ENCODE results near the gene THOC6. TPM values are rescaled to one million over a fixed set of nuclear protein-coding genes. Genes with fewer than 3 reads are reported as not detected.

The THOC6 gene
- total and polyA plus RNA-seq, 2 experiments from 2014 or later, result 71.4 to 90.6 TPM

DNA sequence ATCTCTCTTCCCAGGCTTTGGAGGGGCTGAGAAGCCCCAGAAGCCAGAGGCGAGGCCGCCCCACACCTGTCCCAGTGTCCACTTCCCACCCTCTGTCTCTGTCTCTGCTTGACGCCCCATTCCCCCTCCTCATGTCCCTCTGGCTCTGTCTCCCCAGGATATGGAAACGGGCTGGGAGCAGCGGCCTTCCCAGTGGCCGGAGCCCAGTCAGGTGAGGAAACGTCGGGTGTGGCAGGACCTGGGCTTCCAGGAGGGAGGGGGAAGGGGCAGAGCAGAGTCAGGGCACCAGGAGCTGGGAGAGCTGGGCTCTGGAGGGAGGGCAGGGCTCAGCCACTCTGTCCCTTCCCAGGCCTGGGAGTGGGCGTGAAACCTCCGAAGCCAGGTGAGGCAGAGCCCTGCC is 32.9 kb upstream of the THOC6 start:
- TF ChIP-seq, protein P1, sequence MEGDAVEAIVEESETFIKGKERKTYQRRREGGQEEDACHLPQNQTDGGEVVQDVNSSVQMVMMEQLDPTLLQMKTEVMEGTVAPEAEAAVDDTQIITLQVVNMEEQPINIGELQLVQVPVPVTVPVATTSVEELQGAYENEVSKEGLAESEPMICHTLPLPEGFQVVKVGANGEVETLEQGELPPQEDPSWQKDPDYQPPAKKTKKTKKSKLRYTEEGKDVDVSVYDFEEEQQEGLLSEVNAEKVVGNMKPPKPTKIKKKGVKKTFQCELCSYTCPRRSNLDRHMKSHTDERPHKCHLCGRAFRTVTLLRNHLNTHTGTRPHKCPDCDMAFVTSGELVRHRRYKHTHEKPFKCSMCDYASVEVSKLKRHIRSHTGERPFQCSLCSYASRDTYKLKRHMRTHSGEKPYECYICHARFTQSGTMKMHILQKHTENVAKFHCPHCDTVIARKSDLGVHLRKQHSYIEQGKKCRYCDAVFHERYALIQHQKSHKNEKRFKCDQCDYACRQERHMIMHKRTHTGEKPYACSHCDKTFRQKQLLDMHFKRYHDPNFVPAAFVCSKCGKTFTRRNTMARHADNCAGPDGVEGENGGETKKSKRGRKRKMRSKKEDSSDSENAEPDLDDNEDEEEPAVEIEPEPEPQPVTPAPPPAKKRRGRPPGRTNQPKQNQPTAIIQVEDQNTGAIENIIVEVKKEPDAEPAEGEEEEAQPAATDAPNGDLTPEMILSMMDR (conservative IDR thresholded peaks at IDR 0.05; ENCODE audit: low read depth in 2 of 2), result no peak
- no peak for TF ChIP-seq CREB1 (CRISPR knock-in tag; IDR thresholded peaks at IDR 0.05; ENCODE audit: low read depth)
- no peak for TF ChIP-seq ZNF331 (CRISPR knock-in tag; IDR thresholded peaks at IDR 0.05; ENCODE audit: low read depth)
- no peak for TF ChIP-seq STAT1 (IDR thresholded peaks at IDR 0.05; ENCODE audit: unreplicated experiment)
- TF ChIP-seq NANOG (IDR thresholded peaks at IDR 0.05; ENCODE audit: borderline replicate concordance), result no peak
- no peak for TF ChIP-seq POLR2AphosphoS5 (IDR thresholded peaks at IDR 0.05; ENCODE audit: low read depth)
- no peaks in the 10 kb centered on the region for H3K36me3 ChIP-seq (ENCODE audit: insufficient read depth)
- H3K4me1 ChIP-seq (ENCODE audit: insufficient read depth), result peaks cover 30% of the 10 kb centered on the region
- ATAC-seq (peak; percentile 30), DNase-seq (ENCODE audit: low spot score) (peak; percentile 49)
- Mint-ChIP-seq H3K27ac (no peak overlapping the region), H3K4me3 (no peak overlapping the region), H3K27me3 (ENCODE audit: insufficient read depth, low read depth, poor library complexity) (peaks cover 7% of the 10 kb centered on the region), H3K4me1 (peaks cover 30% of the 10 kb centered on the region), H3K36me3 (ENCODE audit: low read depth) (no peaks in the 10 kb centered on the region), H3K9me3 (no peaks in the 10 kb centered on the region)
- H3K27me3 ChIP-seq (ENCODE audit: insufficient read depth), result no peaks in the 10 kb centered on the region
- peak overlapping the region; percentile 48 for H3K4me2 ChIP-seq
- no peaks in the 10 kb centered on the region for H3F3A ChIP-seq (replicated peaks; ENCODE audit: low read depth)
- no peaks in the 10 kb centered on the region for H4K20me1 ChIP-seq (replicated peaks; ENCODE audit: insufficient read depth)
- H3K9me2 ChIP-seq (ENCODE audit: insufficient read depth), result no peaks in the 10 kb centered on the region
- H3K79me2 ChIP-seq (replicated peaks; ENCODE audit: insufficient read depth), result no peaks in the 10 kb centered on the region
- no peak overlapping the region for H3K4me3 ChIP-seq
- H2AFZ ChIP-seq, result no peak overlapping the region
- no peak overlapping the region for H3K27ac ChIP-seq (ENCODE audit: low read depth)

DNA sequence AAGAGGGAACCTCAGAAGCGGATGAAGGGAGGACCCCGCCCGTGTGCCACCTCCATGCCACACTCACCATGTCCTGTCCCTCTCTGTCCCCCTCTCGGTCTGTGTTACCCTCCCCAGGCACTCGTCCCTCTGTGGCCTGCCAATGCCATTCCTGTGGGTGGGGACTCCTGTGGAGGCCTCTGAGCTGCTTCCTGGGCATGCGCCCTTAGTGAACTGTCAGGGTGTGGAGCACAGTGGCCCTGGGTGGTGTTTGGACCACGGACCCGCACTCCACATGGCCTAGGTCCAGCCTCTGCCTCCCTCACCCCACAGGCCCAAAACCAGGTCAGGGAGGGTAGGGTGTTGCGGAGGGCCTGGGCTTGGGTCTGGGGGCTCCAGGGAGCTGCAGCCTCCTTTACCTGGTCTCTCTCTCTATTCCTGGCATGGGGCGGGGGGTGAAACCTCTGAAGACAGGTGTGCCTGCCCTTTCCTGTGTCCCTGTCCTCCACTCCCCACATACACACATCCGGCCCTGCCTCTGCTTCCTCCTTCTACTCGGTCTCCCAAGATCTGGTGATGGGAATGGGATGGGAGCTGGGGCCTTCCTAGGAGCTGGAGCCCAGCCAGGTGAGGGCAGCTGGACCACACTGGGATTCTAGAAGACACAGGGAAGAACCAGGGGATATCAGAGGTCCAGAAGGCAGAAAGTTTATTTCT is 32.1 kb upstream of the THOC6 start:
- DNase-seq (ENCODE audit: low spot score) (no peak), ATAC-seq (no peak)
- H3K79me2 ChIP-seq (replicated peaks; ENCODE audit: insufficient read depth), result no peaks in the 10 kb centered on the region
- no peaks in the 10 kb centered on the region for H4K20me1 ChIP-seq (replicated peaks; ENCODE audit: insufficient read depth)
- H3K36me3 Mint-ChIP-seq (ENCODE audit: low read depth), result no peaks in the 10 kb centered on the region
- no peak overlapping the region for H3K27ac ChIP-seq (ENCODE audit: low read depth)
- no peak overlapping the region for H2AFZ ChIP-seq
- H3K27me3 Mint-ChIP-seq (ENCODE audit: insufficient read depth, low read depth, poor library complexity), result peaks cover 7% of the 10 kb centered on the region
- peaks cover 31% of the 10 kb centered on the region for H3K4me1 Mint-ChIP-seq
- no peaks in the 10 kb centered on the region for H3K27me3 ChIP-seq (ENCODE audit: insufficient read depth)
- no peaks in the 10 kb centered on the region for H3K36me3 ChIP-seq (ENCODE audit: insufficient read depth)
- H3F3A ChIP-seq (replicated peaks; ENCODE audit: low read depth), result no peaks in the 10 kb centered on the region
- H3K4me1 ChIP-seq (ENCODE audit: insufficient read depth), result peaks cover 31% of the 10 kb centered on the region
- H3K9me3 Mint-ChIP-seq, result no peaks in the 10 kb centered on the region
- H3K4me2 ChIP-seq, result no peak overlapping the region
- no peak overlapping the region for H3K27ac Mint-ChIP-seq
- no peak overlapping the region for H3K4me3 Mint-ChIP-seq
- TF ChIP-seq ZNF114 (CRISPR knock-in tag; IDR thresholded peaks at IDR 0.05) (no peak), EZH2 (IDR thresholded peaks at IDR 0.05; ENCODE audit: low read depth, unreplicated experiment) (no peak), POLR2AphosphoS5 (IDR thresholded peaks at IDR 0.05; ENCODE audit: low read depth) (no peak), JUNB (IDR thresholded peaks at IDR 0.05; ENCODE audit: unreplicated experiment) (no peak), NANOG (IDR thresholded peaks at IDR 0.05; ENCODE audit: borderline replicate concordance) (no peak), ZNF331 (CRISPR knock-in tag; IDR thresholded peaks at IDR 0.05; ENCODE audit: low read depth) (no peak)
- TF ChIP-seq, protein P2, sequence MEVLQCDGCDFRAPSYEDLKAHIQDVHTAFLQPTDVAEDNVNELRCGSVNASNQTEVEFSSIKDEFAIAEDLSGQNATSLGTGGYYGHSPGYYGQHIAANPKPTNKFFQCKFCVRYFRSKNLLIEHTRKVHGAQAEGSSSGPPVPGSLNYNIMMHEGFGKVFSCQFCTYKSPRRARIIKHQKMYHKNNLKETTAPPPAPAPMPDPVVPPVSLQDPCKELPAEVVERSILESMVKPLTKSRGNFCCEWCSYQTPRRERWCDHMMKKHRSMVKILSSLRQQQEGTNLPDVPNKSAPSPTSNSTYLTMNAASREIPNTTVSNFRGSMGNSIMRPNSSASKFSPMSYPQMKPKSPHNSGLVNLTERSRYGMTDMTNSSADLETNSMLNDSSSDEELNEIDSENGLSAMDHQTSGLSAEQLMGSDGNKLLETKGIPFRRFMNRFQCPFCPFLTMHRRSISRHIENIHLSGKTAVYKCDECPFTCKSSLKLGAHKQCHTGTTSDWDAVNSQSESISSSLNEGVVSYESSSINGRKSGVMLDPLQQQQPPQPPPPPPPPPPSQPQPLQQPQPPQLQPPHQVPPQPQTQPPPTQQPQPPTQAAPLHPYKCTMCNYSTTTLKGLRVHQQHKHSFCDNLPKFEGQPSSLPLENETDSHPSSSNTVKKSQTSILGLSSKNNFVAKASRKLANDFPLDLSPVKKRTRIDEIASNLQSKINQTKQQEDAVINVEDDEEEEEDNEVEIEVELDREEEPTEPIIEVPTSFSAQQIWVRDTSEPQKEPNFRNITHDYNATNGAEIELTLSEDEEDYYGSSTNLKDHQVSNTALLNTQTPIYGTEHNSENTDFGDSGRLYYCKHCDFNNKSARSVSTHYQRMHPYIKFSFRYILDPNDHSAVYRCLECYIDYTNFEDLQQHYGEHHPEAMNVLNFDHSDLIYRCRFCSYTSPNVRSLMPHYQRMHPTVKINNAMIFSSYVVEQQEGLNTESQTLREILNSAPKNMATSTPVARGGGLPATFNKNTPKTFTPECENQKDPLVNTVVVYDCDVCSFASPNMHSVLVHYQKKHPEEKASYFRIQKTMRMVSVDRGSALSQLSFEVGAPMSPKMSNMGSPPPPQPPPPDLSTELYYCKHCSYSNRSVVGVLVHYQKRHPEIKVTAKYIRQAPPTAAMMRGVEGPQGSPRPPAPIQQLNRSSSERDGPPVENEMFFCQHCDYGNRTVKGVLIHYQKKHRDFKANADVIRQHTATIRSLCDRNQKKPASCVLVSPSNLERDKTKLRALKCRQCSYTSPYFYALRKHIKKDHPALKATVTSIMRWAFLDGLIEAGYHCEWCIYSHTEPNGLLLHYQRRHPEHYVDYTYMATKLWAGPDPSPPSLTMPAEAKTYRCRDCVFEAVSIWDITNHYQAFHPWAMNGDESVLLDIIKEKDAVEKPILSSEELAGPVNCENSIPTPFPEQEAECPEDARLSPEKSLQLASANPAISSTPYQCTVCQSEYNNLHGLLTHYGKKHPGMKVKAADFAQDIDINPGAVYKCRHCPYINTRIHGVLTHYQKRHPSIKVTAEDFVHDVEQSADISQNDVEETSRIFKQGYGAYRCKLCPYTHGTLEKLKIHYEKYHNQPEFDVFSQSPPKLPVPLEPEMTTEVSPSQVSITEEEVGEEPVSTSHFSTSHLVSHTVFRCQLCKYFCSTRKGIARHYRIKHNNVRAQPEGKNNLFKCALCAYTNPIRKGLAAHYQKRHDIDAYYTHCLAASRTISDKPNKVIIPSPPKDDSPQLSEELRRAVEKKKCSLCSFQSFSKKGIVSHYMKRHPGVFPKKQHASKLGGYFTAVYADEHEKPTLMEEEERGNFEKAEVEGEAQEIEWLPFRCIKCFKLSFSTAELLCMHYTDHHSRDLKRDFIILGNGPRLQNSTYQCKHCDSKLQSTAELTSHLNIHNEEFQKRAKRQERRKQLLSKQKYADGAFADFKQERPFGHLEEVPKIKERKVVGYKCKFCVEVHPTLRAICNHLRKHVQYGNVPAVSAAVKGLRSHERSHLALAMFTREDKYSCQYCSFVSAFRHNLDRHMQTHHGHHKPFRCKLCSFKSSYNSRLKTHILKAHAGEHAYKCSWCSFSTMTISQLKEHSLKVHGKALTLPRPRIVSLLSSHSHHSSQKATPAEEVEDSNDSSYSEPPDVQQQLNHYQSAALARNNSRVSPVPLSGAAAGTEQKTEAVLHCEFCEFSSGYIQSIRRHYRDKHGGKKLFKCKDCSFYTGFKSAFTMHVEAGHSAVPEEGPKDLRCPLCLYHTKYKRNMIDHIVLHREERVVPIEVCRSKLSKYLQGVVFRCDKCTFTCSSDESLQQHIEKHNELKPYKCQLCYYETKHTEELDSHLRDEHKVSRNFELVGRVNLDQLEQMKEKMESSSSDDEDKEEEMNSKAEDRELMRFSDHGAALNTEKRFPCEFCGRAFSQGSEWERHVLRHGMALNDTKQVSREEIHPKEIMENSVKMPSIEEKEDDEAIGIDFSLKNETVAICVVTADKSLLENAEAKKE (CRISPR knock-in tag; IDR thresholded peaks at IDR 0.05), result no peak
- TF ChIP-seq, protein P1 (conservative IDR thresholded peaks at IDR 0.05; ENCODE audit: low read depth in 2 of 2), result no peak
- no peak overlapping the region for H3K4me3 ChIP-seq
- no peaks in the 10 kb centered on the region for H3K9me2 ChIP-seq (ENCODE audit: insufficient read depth)

Measured in GM23338 (cell line).